GM12873 (cell line): ENCODE results near the gene PPP1R3E.

ENCODE experiments used
- TF ChIP-seq, protein P1 (sequence below): IDR thresholded peaks from 2 replicates; pipeline ENCODE4 v1.5.1; 2012; ENCODE audit warnings: low read depth, mild to moderate bottlenecking, moderate library complexity, low read length, control low read depth; ENCODE audit not compliant: insufficient read depth; ENCODE audit errors: missing control alignments

The PPP1R3E gene

GRCh38 chr14:23324993-23325392 is 22.3 kb upstream of the PPP1R3E start:
- TF ChIP-seq, protein P1, sequence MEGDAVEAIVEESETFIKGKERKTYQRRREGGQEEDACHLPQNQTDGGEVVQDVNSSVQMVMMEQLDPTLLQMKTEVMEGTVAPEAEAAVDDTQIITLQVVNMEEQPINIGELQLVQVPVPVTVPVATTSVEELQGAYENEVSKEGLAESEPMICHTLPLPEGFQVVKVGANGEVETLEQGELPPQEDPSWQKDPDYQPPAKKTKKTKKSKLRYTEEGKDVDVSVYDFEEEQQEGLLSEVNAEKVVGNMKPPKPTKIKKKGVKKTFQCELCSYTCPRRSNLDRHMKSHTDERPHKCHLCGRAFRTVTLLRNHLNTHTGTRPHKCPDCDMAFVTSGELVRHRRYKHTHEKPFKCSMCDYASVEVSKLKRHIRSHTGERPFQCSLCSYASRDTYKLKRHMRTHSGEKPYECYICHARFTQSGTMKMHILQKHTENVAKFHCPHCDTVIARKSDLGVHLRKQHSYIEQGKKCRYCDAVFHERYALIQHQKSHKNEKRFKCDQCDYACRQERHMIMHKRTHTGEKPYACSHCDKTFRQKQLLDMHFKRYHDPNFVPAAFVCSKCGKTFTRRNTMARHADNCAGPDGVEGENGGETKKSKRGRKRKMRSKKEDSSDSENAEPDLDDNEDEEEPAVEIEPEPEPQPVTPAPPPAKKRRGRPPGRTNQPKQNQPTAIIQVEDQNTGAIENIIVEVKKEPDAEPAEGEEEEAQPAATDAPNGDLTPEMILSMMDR, result no peak

DNA sequence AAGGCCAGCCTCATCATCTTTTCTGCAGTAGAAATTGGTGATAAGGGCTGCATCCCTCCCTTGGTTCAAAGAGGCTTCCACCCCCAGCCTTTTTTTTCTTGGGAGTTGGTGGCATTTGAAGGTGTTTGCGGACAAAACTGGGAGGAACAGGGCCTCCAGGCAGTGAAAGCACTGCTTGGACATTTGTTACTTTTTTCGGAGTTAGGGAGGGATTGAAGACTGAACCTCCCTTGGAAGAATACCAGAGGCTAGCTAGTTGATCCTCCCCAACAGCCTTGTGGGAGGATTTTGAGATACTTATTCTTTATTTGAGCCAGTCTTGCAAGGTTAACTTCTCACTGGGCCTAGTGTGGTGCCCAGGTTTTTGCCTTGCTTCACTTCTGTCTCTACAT is 21.8 kb upstream of the PPP1R3E start:
- TF ChIP-seq, protein P1, result no peak

GRCh38 chr14:23323838-23324454 is 21.3 kb upstream of the PPP1R3E start:
- TF ChIP-seq, protein P1, result no peak

GRCh38 chr14:23322568-23323517 is 20.2 kb upstream of the PPP1R3E start:
- TF ChIP-seq, protein P1, result no peak

- TF ChIP-seq, protein P1, result no peak
These were observed 19.2 kb upstream of the PPP1R3E start for GRCh38 chr14:23321572-23322547.

DNA sequence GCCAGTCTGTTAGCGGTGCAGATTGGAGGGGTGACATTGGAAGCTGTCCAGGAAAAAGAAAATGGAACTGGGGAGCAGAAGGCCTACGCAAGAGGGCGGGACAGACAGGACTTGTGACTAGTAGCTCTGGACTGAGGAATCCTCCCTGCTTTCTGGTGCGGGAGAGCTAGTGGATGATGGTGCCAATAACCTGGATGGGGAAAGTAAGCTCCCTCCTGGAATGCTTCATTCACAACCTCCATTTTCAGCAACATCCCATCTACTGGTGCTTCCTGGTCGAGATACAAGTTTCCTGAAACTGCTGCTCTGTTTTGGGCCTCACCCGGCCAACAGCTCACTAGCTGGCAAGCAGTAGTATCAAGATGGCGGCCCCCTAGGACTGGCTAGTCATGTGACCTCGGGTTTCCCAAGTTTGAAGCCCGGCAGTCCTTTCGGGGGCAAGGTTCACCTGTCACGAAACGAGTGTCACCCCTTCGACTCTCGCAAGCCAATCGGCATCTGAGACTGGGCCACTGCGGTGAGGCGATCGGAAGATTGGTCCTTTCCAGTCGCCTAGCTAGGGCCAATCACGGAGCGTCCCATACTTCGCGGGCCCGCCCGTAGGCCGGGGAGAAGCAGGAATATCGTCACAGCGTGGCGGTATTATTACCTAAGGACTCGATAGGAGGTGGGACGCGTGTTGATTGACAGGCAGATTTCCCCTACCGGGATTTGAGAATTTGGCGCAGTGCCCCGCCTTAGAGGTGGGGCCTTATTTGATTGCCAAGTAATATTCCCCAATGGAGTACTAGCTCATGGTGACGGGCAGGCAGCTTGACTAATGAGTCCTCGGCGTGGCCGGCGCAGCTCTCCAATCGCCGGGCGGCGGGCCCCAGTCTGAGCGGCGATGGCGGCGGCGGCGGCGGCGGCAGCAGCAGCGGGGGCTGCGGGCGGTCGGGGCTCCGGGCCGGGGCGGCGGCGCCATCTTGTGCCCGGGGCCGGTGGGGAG is 18.2 kb upstream of the PPP1R3E start, which contains the start of gene PABPN1:
PABPN1 (plus strand) TSS at position 874 of the 988 bp plus-strand sequence; CDS start at position 887, 13 bp downstream.
- TF ChIP-seq, protein P1, result no peak
